Activated naive CD8-positive, alpha-beta T cell treated with anti-CD3 and anti-CD28 coated beads, Interleukin-2, amount 50 U/mL, for 24 hours (primary cell): ENCODE results near the gene CACFD1.

Source experiments
- ATAC-seq: fragments of 150-1000 bp; cut with Tn5 transposase; one replicate; pipeline ENCODE4 v1.10.0; 2021
- DNase-seq: peaks from one replicate; pipeline ENCODE4 v3.0.0; 2021
- H3K27ac Mint-ChIP-seq: one replicate; pipeline ENCODE4 v1.8.0; 2021; ENCODE audit warnings: mild to moderate bottlenecking, mixed read lengths
- H3K27me3 Mint-ChIP-seq: one replicate; pipeline ENCODE4 v1.8.0; 2021; ENCODE audit warnings: mixed read lengths
- H3K36me3 Mint-ChIP-seq: one replicate; pipeline ENCODE4 v1.8.0; 2021; ENCODE audit warnings: low read depth, mixed read lengths
- H3K4me1 Mint-ChIP-seq: one replicate; pipeline ENCODE4 v1.8.0; 2021; ENCODE audit warnings: mixed read lengths
- H3K4me3 Mint-ChIP-seq: one replicate; pipeline ENCODE4 v1.8.0; 2021; ENCODE audit warnings: mild to moderate bottlenecking, moderate library complexity, mixed read lengths
- H3K9me3 Mint-ChIP-seq: one replicate; pipeline ENCODE4 v1.8.0; 2021; ENCODE audit warnings: mixed read lengths

Gene CACFD1

GRCh38 chr9:133477461-133477860, 17.7 kb downstream of the CACFD1 start:
- peak overlapping the region; percentile 78 for H3K4me3 Mint-ChIP-seq
- H3K36me3 Mint-ChIP-seq = no peaks in the 10 kb centered on the region
- no peaks in the 10 kb centered on the region for H3K9me3 Mint-ChIP-seq
- H3K4me1 Mint-ChIP-seq = peaks cover 11% of the 10 kb centered on the region
- H3K27me3 Mint-ChIP-seq = no peaks in the 10 kb centered on the region
- DNase-seq = no peak
- H3K27ac Mint-ChIP-seq = no peak overlapping the region
- ATAC-seq = no peak

GRCh38 chr9:133477992-133478850, 18.4 kb downstream of the CACFD1 start:
- H3K4me1 Mint-ChIP-seq = peaks cover 11% of the 10 kb centered on the region
- H3K27ac Mint-ChIP-seq = no peak overlapping the region
- H3K9me3 Mint-ChIP-seq = no peaks in the 10 kb centered on the region
- ATAC-seq (peak; percentile 21), DNase-seq (peak; percentile 41)
- H3K27me3 Mint-ChIP-seq = no peaks in the 10 kb centered on the region
- peak overlapping the region; percentile 78 for H3K4me3 Mint-ChIP-seq
- no peaks in the 10 kb centered on the region for H3K36me3 Mint-ChIP-seq

- Mint-ChIP-seq H3K27ac (no peak within 1 kb of the TSS), H3K9me3 (no peaks in the 10 kb centered on the region), H3K4me3 (peak within 1 kb of the TSS; percentile 78), H3K4me1 (peaks cover 11% of the 10 kb centered on the region), H3K36me3 (no peaks in the 10 kb centered on the region), H3K27me3 (no peaks in the 10 kb centered on the region)
- peak; percentile 85 for DNase-seq
- peak; percentile 97 for ATAC-seq
These were observed 19.3 kb downstream of the CACFD1 start, which contains the start of gene SLC2A6 for GRCh38 chr9:133478851-133479711. Gene SLC2A6, minus strand, starts transcription at chr9:133479099. Its CDS starts 40 bp downstream, at chr9:133479059.

GRCh38 chr9:133483611-133484010, 23.8 kb downstream of the CACFD1 start:
- no peaks in the 10 kb centered on the region for H3K9me3 Mint-ChIP-seq
- H3K4me1 Mint-ChIP-seq = peaks cover 11% of the 10 kb centered on the region
- DNase-seq = no peak
- no peak for ATAC-seq
- no peaks in the 10 kb centered on the region for H3K36me3 Mint-ChIP-seq
- H3K27ac Mint-ChIP-seq = no peak overlapping the region
- no peaks in the 10 kb centered on the region for H3K27me3 Mint-ChIP-seq
- H3K4me3 Mint-ChIP-seq = no peak overlapping the region

- DNase-seq (no peak), ATAC-seq (no peak)
- Mint-ChIP-seq H3K4me3 (no peak overlapping the region), H3K4me1 (peaks cover 5% of the 10 kb centered on the region), H3K27ac (no peak overlapping the region), H3K9me3 (no peaks in the 10 kb centered on the region), H3K36me3 (no peaks in the 10 kb centered on the region), H3K27me3 (no peaks in the 10 kb centered on the region)
These were observed 25.1 kb downstream of the CACFD1 start for GRCh38 chr9:133484671-133485437.

GRCh38 chr9:133485531-133486260, 25.9 kb downstream of the CACFD1 start:
- Mint-ChIP-seq H3K9me3 (no peaks in the 10 kb centered on the region), H3K36me3 (no peaks in the 10 kb centered on the region), H3K4me3 (no peak overlapping the region), H3K4me1 (peaks cover 3% of the 10 kb centered on the region), H3K27ac (peak overlapping the region; percentile 68), H3K27me3 (no peaks in the 10 kb centered on the region)
- ATAC-seq = peak; percentile 35
- DNase-seq = peak; percentile 28

GRCh38 chr9:133487331-133487725, 27.6 kb downstream of the CACFD1 start:
- H3K36me3 Mint-ChIP-seq = no peaks in the 10 kb centered on the region
- no peak overlapping the region for H3K4me3 Mint-ChIP-seq
- H3K9me3 Mint-ChIP-seq = no peaks in the 10 kb centered on the region
- H3K27me3 Mint-ChIP-seq = no peaks in the 10 kb centered on the region
- H3K27ac Mint-ChIP-seq = no peak overlapping the region
- no peak for DNase-seq
- H3K4me1 Mint-ChIP-seq = peaks cover 3% of the 10 kb centered on the region
- no peak for ATAC-seq

- Mint-ChIP-seq H3K27ac (no peak overlapping the region), H3K9me3 (no peaks in the 10 kb centered on the region), H3K4me3 (no peak overlapping the region), H3K36me3 (no peaks in the 10 kb centered on the region), H3K27me3 (no peaks in the 10 kb centered on the region), H3K4me1 (peaks cover 3% of the 10 kb centered on the region)
- DNase-seq = no peak
- ATAC-seq = no peak
These were observed 29.0 kb downstream of the CACFD1 start for GRCh38 chr9:133488686-133489252.

- no peak overlapping the region for H3K27ac Mint-ChIP-seq
- no peak overlapping the region for H3K4me3 Mint-ChIP-seq
- H3K27me3 Mint-ChIP-seq = no peaks in the 10 kb centered on the region
- peaks cover 3% of the 10 kb centered on the region for H3K4me1 Mint-ChIP-seq
- no peaks in the 10 kb centered on the region for H3K9me3 Mint-ChIP-seq
- H3K36me3 Mint-ChIP-seq = no peaks in the 10 kb centered on the region
- DNase-seq = no peak
- ATAC-seq = no peak
These were observed 29.7 kb downstream of the CACFD1 start for GRCh38 chr9:133489253-133490190.

- DNase-seq (no peak), ATAC-seq (no peak)
- Mint-ChIP-seq H3K36me3 (no peaks in the 10 kb centered on the region), H3K4me1 (peaks cover 3% of the 10 kb centered on the region), H3K9me3 (no peaks in the 10 kb centered on the region), H3K27ac (no peak overlapping the region), H3K4me3 (no peak overlapping the region), H3K27me3 (no peaks in the 10 kb centered on the region)
These were observed 30.5 kb downstream of the CACFD1 start for GRCh38 chr9:133490201-133490681.

GRCh38 chr9:133490865-133491655, 31.3 kb downstream of the CACFD1 start:
- Mint-ChIP-seq H3K9me3 (no peaks in the 10 kb centered on the region), H3K4me3 (no peak overlapping the region), H3K27me3 (no peaks in the 10 kb centered on the region), H3K36me3 (no peaks in the 10 kb centered on the region), H3K27ac (no peak overlapping the region), H3K4me1 (peaks cover 2% of the 10 kb centered on the region)
- no peak for ATAC-seq
- no peak for DNase-seq

GRCh38 chr9:133491656-133491925, 31.8 kb downstream of the CACFD1 start:
- Mint-ChIP-seq H3K4me1 (no peaks in the 10 kb centered on the region), H3K4me3 (no peak overlapping the region), H3K9me3 (no peaks in the 10 kb centered on the region), H3K27me3 (no peaks in the 10 kb centered on the region), H3K27ac (no peak overlapping the region), H3K36me3 (no peaks in the 10 kb centered on the region)
- no peak for DNase-seq
- no peak for ATAC-seq
